HepG2 (cell line): ENCODE data around the gene ATP8B2. TPM values are rescaled to one million over a fixed set of nuclear protein-coding genes. Genes with fewer than 3 reads are reported as not detected.

Experiments used
- ATF2 ChIP-seq: sonication (generic); formaldehyde crosslinking; IDR thresholded peaks from 2 replicates; pipeline ENCODE4 v1.4.0; 2020; ENCODE audit warnings: missing genetic modification reagents
- CCDC6 ChIP-seq: sonication (generic); formaldehyde crosslinking; IDR thresholded peaks from 2 replicates; pipeline ENCODE4 v1.8.1; 2022; ENCODE audit warnings: mild to moderate bottlenecking, missing genetic modification reagents, moderate library complexity
- CERS6 ChIP-seq: sonication (generic); formaldehyde crosslinking; IDR thresholded peaks from 2 replicates; pipeline ENCODE4 v1.5.0; 2020; ENCODE audit warnings: missing genetic modification reagents
- GFI1 ChIP-seq: sonication (generic); formaldehyde crosslinking; IDR thresholded peaks from 2 replicates; pipeline ENCODE4 v1.5.0; 2020; ENCODE audit warnings: missing genetic modification reagents, mild to moderate bottlenecking, borderline replicate concordance
- HMGXB3 ChIP-seq: sonication (generic); formaldehyde crosslinking; IDR thresholded peaks from 2 replicates; pipeline ENCODE4 v1.4.0; 2020; ENCODE audit warnings: missing genetic modification reagents, borderline replicate concordance
- HOXD1 ChIP-seq: sonication (generic); formaldehyde crosslinking; IDR thresholded peaks from 2 replicates; pipeline ENCODE4 v1.5.0; 2020; ENCODE audit warnings: missing genetic modification reagents
- KMT2B ChIP-seq: IDR thresholded peaks from 2 replicates; pipeline ENCODE4 v1.6.1; 2016; ENCODE audit warnings: missing genetic modification reagents, missing compliant biosample characterization
- MNT ChIP-seq: fragments of 450-650 bp; IDR thresholded peaks from 2 replicates; pipeline ENCODE4 v1.6.1; 2016
- MTF1 ChIP-seq: sonication (generic); formaldehyde crosslinking; IDR thresholded peaks from 2 replicates; pipeline ENCODE4 v1.5.0; 2020; ENCODE audit warnings: missing genetic modification reagents
- NCOA5 ChIP-seq: sonication (generic); formaldehyde crosslinking; IDR thresholded peaks from 2 replicates; pipeline ENCODE4 v1.4.0; 2020; ENCODE audit warnings: missing genetic modification reagents
- PHF5A ChIP-seq: IDR thresholded peaks from one replicate; pipeline ENCODE4 v1.6.1; 2018; ENCODE audit warnings: low read depth, missing genetic modification reagents; ENCODE audit not compliant: unreplicated experiment
- RFX1 ChIP-seq: fragments of 450-650 bp; IDR thresholded peaks from 2 replicates; pipeline ENCODE4 v1.6.1; 2017
- SP2 ChIP-seq: sonication (generic); formaldehyde crosslinking; IDR thresholded peaks from 2 replicates; pipeline ENCODE4 v1.5.1; 2020; ENCODE audit warnings: mild to moderate bottlenecking, missing genetic modification reagents
- SRSF9 ChIP-seq: fragments of 200-400 bp; formaldehyde crosslinking; IDR thresholded peaks from 2 replicates; pipeline ENCODE4 v1.6.1; 2018; ENCODE audit warnings: borderline replicate concordance, mild to moderate bottlenecking, low read depth, low read length; ENCODE audit not compliant: insufficient read depth, poor library complexity, severe bottlenecking
- ZBTB20 ChIP-seq: sonication (generic); formaldehyde crosslinking; IDR thresholded peaks from 2 replicates; pipeline ENCODE4 v1.8.1; 2023; ENCODE audit warnings: missing genetic modification reagents, low read depth, mild to moderate bottlenecking, borderline replicate concordance
- ZBTB38 ChIP-seq: sonication (generic); formaldehyde crosslinking; IDR thresholded peaks from 2 replicates; pipeline ENCODE4 v1.5.1; 2020; ENCODE audit warnings: mild to moderate bottlenecking, missing genetic modification reagents
- ZNF24 ChIP-seq: fragments of 450-650 bp; IDR thresholded peaks from 2 replicates; pipeline ENCODE4 v1.6.1; 2017; ENCODE audit warnings: antibody characterized with exemption, mild to moderate bottlenecking
- ZNF446 ChIP-seq: sonication (generic); formaldehyde crosslinking; IDR thresholded peaks from 2 replicates; pipeline ENCODE4 v1.5.0; 2020; ENCODE audit warnings: mild to moderate bottlenecking, missing genetic modification reagents
- ZNF704 ChIP-seq: sonication (generic); formaldehyde crosslinking; IDR thresholded peaks from 2 replicates; pipeline ENCODE4 v1.8.1; 2023; ENCODE audit warnings: mild to moderate bottlenecking, inconsistent platforms, moderate library complexity, missing genetic modification reagents, borderline replicate concordance
- ZSCAN12 ChIP-seq: sonication (generic); formaldehyde crosslinking; IDR thresholded peaks from 2 replicates; pipeline ENCODE4 v1.9.0; 2021; ENCODE audit warnings: mild to moderate bottlenecking, missing genetic modification reagents
- polyA plus RNA-seq, 8 experiments: library from polyadenylated mRNA; depleted of rRNA in 3 of 8; stranded (reverse) in 7 of 8; unstranded in 1 of 8; fragments of >200 nt; fragmentation: Illumina TruSeq in 4 of 8; extraction: Trizol in 4 of 8; gene quantifications; 2 replicates each; pipeline versions ENCODE4 v1.2.1 to v1.2.3, GENCODE V29; 2011 to 2016; ENCODE audit warnings: low read depth in 4 of 8, missing spikeins in 1 of 8, mixed read lengths in 1 of 8; ENCODE audit not compliant: insufficient read depth in 1 of 8
- total RNA-seq, 5 experiments: library from RNA; depleted of rRNA; stranded (reverse); fragments of >200 nt; fragmentation: Illumina TruSeq; extraction: Trizol; gene quantifications; 2 replicates each; pipeline ENCODE4 v1.2.3, GENCODE V29; 2016; ENCODE audit warnings: low read depth in 1 of 5

The ATP8B2 gene
- total and polyA plus RNA-seq, 2 of the 13 experiments (the other 11 are each of a cell fraction or from before 2014, with no cell fraction given), result 20.4 to 39.3 TPM

GRCh38 chr1:154334079-154335024 lies 9.0 kb downstream of the ATP8B2 start (continued):
- TF ChIP-seq ZNF704 (CRISPR knock-in tag) (no peak), ATF2 (CRISPR knock-in tag) (peak; percentile 14; the same call in 1 of the 2 replicates), ZNF446 (CRISPR knock-in tag) (no peak), HOXD1 (CRISPR knock-in tag) (no peak), MTF1 (CRISPR knock-in tag) (no peak), NCOA5 (CRISPR knock-in tag) (no peak), CCDC6 (no peak; the same call in 1 of the 2 replicates), MNT (no peak), ZBTB20 (CRISPR knock-in tag) (no peak), HMGXB3 (CRISPR knock-in tag) (0 out of 2 replicates have a peak, but pooled peaks have one; percentile 16), CERS6 (CRISPR knock-in tag) (no peak), ZSCAN12 (no peak), SP2 (no peak), SRSF9 (no peak), RFX1 (no peak), ZBTB38 (CRISPR knock-in tag) (no peak), KMT2B (CRISPR knock-in tag) (no peak), GFI1 (no peak), PHF5A (CRISPR knock-in tag) (no peak), ZNF24 (no peak)
